ENCODE data around the gene RAB20. TPM values are rescaled to one million over a fixed set of nuclear protein-coding genes. Genes with fewer than 3 reads are reported as not detected.

RAB20 gene
- total and polyA plus RNA-seq, 10 of the 15 experiments (the other 5 are each of a cell fraction or from before 2014, with no cell fraction given), result 0.48 to 33.1 (median 9.6) TPM

DNA sequence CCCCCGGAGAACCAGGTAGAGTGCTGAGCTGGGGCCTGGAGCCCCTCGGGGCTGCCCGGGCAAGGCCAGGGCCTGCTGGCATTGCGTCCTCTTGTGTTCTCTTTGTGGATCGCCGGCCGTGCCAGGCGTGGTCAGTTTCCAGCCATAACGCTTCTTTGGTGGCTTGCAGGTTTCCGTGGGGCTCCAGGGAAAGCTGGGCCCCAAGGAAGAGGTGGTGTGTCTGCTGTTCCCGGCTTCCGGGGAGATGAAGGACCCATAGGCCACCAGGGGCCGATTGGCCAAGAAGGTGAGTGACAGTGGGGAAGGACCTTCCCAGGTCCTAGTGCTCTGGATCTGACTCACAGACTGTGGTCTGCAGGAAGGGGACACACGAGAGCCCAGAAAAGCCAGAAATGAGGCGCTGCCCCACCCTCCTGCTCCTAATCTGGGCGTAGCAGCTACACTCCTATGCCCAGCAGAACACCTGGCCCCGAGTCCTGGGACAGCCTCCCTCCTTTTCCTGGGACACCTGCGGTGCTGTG is 57.5 kb downstream of the RAB20 start:
- FAIRE-seq (no peak), ATAC-seq (no peak), DNase-seq (ENCODE audit: low read depth, low spot score) (no peak)
- H3K27ac ChIP-seq (ENCODE audit: control insufficient read depth, insufficient read depth), result no peak overlapping the region
- in situ Hi-C loops (cut with MboI) (no loop called here), intact Hi-C loops (cut with micrococcal nuclease; ENCODE audit: unreplicated experiment) (no loop called here)
- TF ChIP-seq, protein P1, sequence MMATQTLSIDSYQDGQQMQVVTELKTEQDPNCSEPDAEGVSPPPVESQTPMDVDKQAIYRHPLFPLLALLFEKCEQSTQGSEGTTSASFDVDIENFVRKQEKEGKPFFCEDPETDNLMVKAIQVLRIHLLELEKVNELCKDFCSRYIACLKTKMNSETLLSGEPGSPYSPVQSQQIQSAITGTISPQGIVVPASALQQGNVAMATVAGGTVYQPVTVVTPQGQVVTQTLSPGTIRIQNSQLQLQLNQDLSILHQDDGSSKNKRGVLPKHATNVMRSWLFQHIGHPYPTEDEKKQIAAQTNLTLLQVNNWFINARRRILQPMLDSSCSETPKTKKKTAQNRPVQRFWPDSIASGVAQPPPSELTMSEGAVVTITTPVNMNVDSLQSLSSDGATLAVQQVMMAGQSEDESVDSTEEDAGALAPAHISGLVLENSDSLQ (IDR thresholded peaks at IDR 0.05), result peak; percentile 66
- TF ChIP-seq GABPA (IDR thresholded peaks at IDR 0.05; ENCODE audit: low read depth) (no peak), SMC3 (IDR thresholded peaks at IDR 0.05; ENCODE audit: borderline replicate concordance, low read length) (no peak)
- H3K79me2 ChIP-seq (ENCODE audit: control insufficient read depth, insufficient read depth, low read length), result no peaks in the 10 kb centered on the region
- H3K4me1 ChIP-seq (ENCODE audit: control insufficient read depth, insufficient read depth, low read length), result no peaks in the 10 kb centered on the region; the same call in 1 of the 2 replicates
- BruUV-seq (replicated peaks), result no TSS peak
- RAD21 ChIA-PET (ENCODE audit: unreplicated experiment), result no interaction called here
- H3K4me2 ChIP-seq (ENCODE audit: control insufficient read depth, insufficient read depth), result no peak overlapping the region
- WGBS (ENCODE audit: insufficient coverage, insufficient replicate concordance, low lambda C conversion rate, missing lambda C conversion rate), result 20% methylated on average over 17 of the region's 18 CpGs
- POLR2A ChIA-PET, result no interaction called here
- no peak overlapping the region for H3K4me3 ChIP-seq
- H4K20me1 ChIP-seq (ENCODE audit: control insufficient read depth, insufficient read depth), result no peaks in the 10 kb centered on the region
- CTCF ChIA-PET, result interaction anchor here (1.4 kb wide), 1 partner anchor 48 kb away, joined by 4 read pairs; no protein-coding TSS in a partner anchor
- H3K9me3 ChIP-seq (replicated peaks; ENCODE audit: control insufficient read depth, insufficient read depth, low read length), result peaks cover 2% of the 10 kb centered on the region; the same call in 1 of the 3 replicates
- SMC1A ChIA-PET (ENCODE audit: uncharacterized antibody, unreplicated experiment), result no interaction called here
- no peaks in the 10 kb centered on the region for H3K27me3 ChIP-seq (replicated peaks in 1 of 2; ENCODE audit: control insufficient read depth in 2 of 2, insufficient read depth in 2 of 2, low read length in 1 of 2)
- no peaks in the 10 kb centered on the region for H3K36me3 ChIP-seq (ENCODE audit: control insufficient read depth in 2 of 2, insufficient read depth in 2 of 2, low read length in 1 of 2)
- H3K9ac ChIP-seq (ENCODE audit: control insufficient read depth, insufficient read depth, low read length), result no peak overlapping the region
- H2AFZ ChIP-seq (ENCODE audit: control insufficient read depth, low read depth, low read length), result no peak overlapping the region

DNA sequence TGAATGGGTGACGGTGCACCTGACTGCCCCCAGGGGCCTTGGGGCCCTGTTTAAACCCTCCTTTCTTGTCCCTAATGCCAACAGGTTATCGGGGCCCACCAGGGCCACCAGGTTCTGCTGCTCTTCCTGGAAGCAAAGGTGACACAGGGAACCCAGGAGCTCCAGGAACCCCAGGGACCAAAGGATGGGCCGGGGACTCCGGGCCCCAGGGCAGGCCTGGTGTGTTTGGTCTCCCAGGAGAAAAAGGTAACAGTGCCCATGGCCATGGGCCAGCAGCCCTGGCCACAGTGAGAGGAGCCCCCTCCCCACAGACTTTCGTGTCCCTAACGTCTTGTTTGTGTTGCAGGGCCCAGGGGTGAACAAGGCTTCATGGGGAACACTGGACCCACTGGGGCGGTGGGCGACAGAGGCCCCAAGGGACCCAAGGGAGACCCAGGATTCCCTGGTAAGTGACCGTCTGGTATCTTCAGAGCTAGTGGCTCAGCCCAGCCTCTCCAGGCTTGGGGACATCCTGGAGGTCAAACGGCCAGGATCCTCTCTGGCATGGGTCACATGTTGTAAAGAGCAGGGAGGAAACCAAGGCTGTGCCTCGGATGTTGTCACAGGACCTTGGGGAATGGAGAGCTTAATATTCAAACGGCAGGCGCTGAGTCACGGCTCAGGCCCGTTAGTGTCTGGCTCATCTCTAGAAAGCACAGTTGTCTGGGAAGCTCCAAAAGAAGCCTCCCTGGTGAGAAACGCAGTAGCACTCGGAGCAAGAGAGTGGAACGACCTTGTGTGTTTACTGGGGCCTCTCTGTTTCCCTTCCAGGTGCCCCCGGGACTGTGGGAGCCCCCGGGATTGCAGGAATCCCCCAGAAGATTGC is 58.3 kb downstream of the RAB20 start:
- ChIA-PET CTCF (interaction anchor here (1.4 kb wide), 1 partner anchor 48 kb away, joined by 4 read pairs; no protein-coding TSS in a partner anchor), POLR2A (no interaction called here), SMC1A (ENCODE audit: uncharacterized antibody, unreplicated experiment) (no interaction called here), RAD21 (ENCODE audit: unreplicated experiment) (interaction anchor here (1.1 kb wide), 1 partner anchor 48 kb away, joined by 3 read pairs; no protein-coding TSS in a partner anchor)
- no peaks in the 10 kb centered on the region; the same call in 1 of the 2 replicates for H3K4me1 ChIP-seq (ENCODE audit: control insufficient read depth, insufficient read depth, low read length)
- no peaks in the 10 kb centered on the region for H3K27me3 ChIP-seq (replicated peaks in 1 of 2; ENCODE audit: control insufficient read depth in 2 of 2, insufficient read depth in 2 of 2, low read length in 1 of 2)
- FAIRE-seq, result no peak
- H3K27ac ChIP-seq (ENCODE audit: control insufficient read depth, insufficient read depth), result no peak overlapping the region
- intact Hi-C loops (cut with micrococcal nuclease; ENCODE audit: unreplicated experiment), result no loop called here
- H3K9ac ChIP-seq (ENCODE audit: control insufficient read depth, insufficient read depth, low read length), result no peak overlapping the region
- no peak overlapping the region for H2AFZ ChIP-seq (ENCODE audit: control insufficient read depth, low read depth, low read length)
- in situ Hi-C loops (cut with MboI), result no loop called here
- H3K9me3 ChIP-seq (replicated peaks; ENCODE audit: control insufficient read depth, insufficient read depth, low read length), result peaks cover 2% of the 10 kb centered on the region; the same call in 1 of the 3 replicates
- H4K20me1 ChIP-seq (ENCODE audit: control insufficient read depth, insufficient read depth), result no peaks in the 10 kb centered on the region
- BruUV-seq (replicated peaks), result no TSS peak
- H3K4me2 ChIP-seq (ENCODE audit: control insufficient read depth, insufficient read depth), result no peak overlapping the region
- no peaks in the 10 kb centered on the region for H3K36me3 ChIP-seq (ENCODE audit: control insufficient read depth in 2 of 2, insufficient read depth in 2 of 2, low read length in 1 of 2)
- DNase-seq (ENCODE audit: low read depth, low spot score), result no peak
- WGBS (ENCODE audit: insufficient coverage, insufficient replicate concordance, low lambda C conversion rate, missing lambda C conversion rate), result 10% methylated on average over 20 of the region's 20 CpGs
- H3K79me2 ChIP-seq (ENCODE audit: control insufficient read depth, insufficient read depth, low read length), result no peaks in the 10 kb centered on the region
- H3K4me3 ChIP-seq, result no peak overlapping the region
- peak; percentile 47 for ATAC-seq
- TF ChIP-seq RB1 (IDR thresholded peaks at IDR 0.05; ENCODE audit: borderline replicate concordance), result no peak
- TF ChIP-seq CBFB (IDR thresholded peaks at IDR 0.05; ENCODE audit: low read depth), result no peak
- TF ChIP-seq, protein P2, sequence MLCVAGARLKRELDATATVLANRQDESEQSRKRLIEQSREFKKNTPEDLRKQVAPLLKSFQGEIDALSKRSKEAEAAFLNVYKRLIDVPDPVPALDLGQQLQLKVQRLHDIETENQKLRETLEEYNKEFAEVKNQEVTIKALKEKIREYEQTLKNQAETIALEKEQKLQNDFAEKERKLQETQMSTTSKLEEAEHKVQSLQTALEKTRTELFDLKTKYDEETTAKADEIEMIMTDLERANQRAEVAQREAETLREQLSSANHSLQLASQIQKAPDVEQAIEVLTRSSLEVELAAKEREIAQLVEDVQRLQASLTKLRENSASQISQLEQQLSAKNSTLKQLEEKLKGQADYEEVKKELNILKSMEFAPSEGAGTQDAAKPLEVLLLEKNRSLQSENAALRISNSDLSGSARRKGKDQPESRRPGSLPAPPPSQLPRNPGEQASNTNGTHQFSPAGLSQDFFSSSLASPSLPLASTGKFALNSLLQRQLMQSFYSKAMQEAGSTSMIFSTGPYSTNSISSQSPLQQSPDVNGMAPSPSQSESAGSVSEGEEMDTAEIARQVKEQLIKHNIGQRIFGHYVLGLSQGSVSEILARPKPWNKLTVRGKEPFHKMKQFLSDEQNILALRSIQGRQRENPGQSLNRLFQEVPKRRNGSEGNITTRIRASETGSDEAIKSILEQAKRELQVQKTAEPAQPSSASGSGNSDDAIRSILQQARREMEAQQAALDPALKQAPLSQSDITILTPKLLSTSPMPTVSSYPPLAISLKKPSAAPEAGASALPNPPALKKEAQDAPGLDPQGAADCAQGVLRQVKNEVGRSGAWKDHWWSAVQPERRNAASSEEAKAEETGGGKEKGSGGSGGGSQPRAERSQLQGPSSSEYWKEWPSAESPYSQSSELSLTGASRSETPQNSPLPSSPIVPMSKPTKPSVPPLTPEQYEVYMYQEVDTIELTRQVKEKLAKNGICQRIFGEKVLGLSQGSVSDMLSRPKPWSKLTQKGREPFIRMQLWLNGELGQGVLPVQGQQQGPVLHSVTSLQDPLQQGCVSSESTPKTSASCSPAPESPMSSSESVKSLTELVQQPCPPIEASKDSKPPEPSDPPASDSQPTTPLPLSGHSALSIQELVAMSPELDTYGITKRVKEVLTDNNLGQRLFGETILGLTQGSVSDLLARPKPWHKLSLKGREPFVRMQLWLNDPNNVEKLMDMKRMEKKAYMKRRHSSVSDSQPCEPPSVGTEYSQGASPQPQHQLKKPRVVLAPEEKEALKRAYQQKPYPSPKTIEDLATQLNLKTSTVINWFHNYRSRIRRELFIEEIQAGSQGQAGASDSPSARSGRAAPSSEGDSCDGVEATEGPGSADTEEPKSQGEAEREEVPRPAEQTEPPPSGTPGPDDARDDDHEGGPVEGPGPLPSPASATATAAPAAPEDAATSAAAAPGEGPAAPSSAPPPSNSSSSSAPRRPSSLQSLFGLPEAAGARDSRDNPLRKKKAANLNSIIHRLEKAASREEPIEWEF (IDR thresholded peaks at IDR 0.05; ENCODE audit: insufficient replicate concordance, low read depth, low read length), result no peak
- TF ChIP-seq, protein P3, sequence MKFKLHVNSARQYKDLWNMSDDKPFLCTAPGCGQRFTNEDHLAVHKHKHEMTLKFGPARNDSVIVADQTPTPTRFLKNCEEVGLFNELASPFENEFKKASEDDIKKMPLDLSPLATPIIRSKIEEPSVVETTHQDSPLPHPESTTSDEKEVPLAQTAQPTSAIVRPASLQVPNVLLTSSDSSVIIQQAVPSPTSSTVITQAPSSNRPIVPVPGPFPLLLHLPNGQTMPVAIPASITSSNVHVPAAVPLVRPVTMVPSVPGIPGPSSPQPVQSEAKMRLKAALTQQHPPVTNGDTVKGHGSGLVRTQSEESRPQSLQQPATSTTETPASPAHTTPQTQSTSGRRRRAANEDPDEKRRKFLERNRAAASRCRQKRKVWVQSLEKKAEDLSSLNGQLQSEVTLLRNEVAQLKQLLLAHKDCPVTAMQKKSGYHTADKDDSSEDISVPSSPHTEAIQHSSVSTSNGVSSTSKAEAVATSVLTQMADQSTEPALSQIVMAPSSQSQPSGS (IDR thresholded peaks at IDR 0.05; ENCODE audit: low read length), result no peak
